Adipocyte (in vitro differentiated cells): ENCODE data around the gene BPIFB6.

Experiments used
- DNase-seq: peaks from one replicate; pipeline ENCODE4 v3.0.0-alpha.2; 2015; ENCODE audit warnings: low read depth
- H3K27me3 ChIP-seq: replicated peaks from 2 replicates; pipeline ENCODE4 v1.7.0; 2013; ENCODE audit warnings: mild to moderate bottlenecking, low read length, moderate library complexity; ENCODE audit not compliant: control insufficient read depth, insufficient read depth
- H3K36me3 ChIP-seq: 2 replicates; pipeline ENCODE4 v1.7.0; 2013; ENCODE audit warnings: low read length, mild to moderate bottlenecking, moderate library complexity; ENCODE audit not compliant: control insufficient read depth, insufficient read depth, severe bottlenecking
- H3K4me1 ChIP-seq: 2 replicates; pipeline ENCODE4 v1.7.0; 2013; ENCODE audit warnings: mild to moderate bottlenecking, low read length, moderate library complexity; ENCODE audit not compliant: control insufficient read depth, insufficient read depth
- H3K4me3 ChIP-seq: 2 replicates; pipeline ENCODE4 v1.7.0; 2013; ENCODE audit warnings: mild to moderate bottlenecking, low read length, moderate library complexity
- H3K9ac ChIP-seq: 2 replicates; pipeline ENCODE4 v1.7.0; 2013; ENCODE audit warnings: mild to moderate bottlenecking, low read length, moderate library complexity
- H3K9me3 ChIP-seq: 2 replicates; pipeline ENCODE4 v1.7.0; 2013; ENCODE audit warnings: mild to moderate bottlenecking, low read length, moderate library complexity; ENCODE audit not compliant: control insufficient read depth

BPIFB6 gene

GRCh38 chr20:33012327-33013189, 18.9 kb upstream of the BPIFB6 start:
- Histone ChIP-seq H3K9ac (no peak overlapping the region), H3K4me1 (peaks cover 7% of the 10 kb centered on the region), H3K9me3 (no peaks in the 10 kb centered on the region), H3K4me3 (no peak overlapping the region), H3K36me3 (no peaks in the 10 kb centered on the region), H3K27me3 (peaks cover 92% of the 10 kb centered on the region)
- DNase-seq, result no peak

- no peak for DNase-seq
- Histone ChIP-seq H3K27me3 (peaks cover 89% of the 10 kb centered on the region), H3K4me3 (no peak overlapping the region), H3K36me3 (no peaks in the 10 kb centered on the region), H3K9ac (no peak overlapping the region), H3K4me1 (peaks cover 7% of the 10 kb centered on the region), H3K9me3 (no peaks in the 10 kb centered on the region)
Observed at GRCh38 chr20:33013701-33014326, 17.6 kb upstream of the BPIFB6 start.

- H3K4me1 ChIP-seq, result peaks cover 7% of the 10 kb centered on the region
- peaks cover 89% of the 10 kb centered on the region for H3K27me3 ChIP-seq
- H3K9ac ChIP-seq, result no peak overlapping the region
- H3K9me3 ChIP-seq, result no peaks in the 10 kb centered on the region
- DNase-seq, result no peak
- no peak overlapping the region for H3K4me3 ChIP-seq
- no peaks in the 10 kb centered on the region for H3K36me3 ChIP-seq
Observed at GRCh38 chr20:33014336-33015113, 16.9 kb upstream of the BPIFB6 start.

- Histone ChIP-seq H3K4me1 (peaks cover 7% of the 10 kb centered on the region), H3K4me3 (no peak overlapping the region), H3K27me3 (peaks cover 87% of the 10 kb centered on the region), H3K9ac (no peak overlapping the region), H3K36me3 (no peaks in the 10 kb centered on the region), H3K9me3 (no peaks in the 10 kb centered on the region)
- no peak for DNase-seq
Observed at GRCh38 chr20:33015114-33015484, 16.3 kb upstream of the BPIFB6 start.

- DNase-seq, result no peak
- Histone ChIP-seq H3K27me3 (peaks cover 81% of the 10 kb centered on the region), H3K36me3 (no peaks in the 10 kb centered on the region), H3K9ac (no peak overlapping the region), H3K4me3 (no peak overlapping the region), H3K4me1 (peaks cover 7% of the 10 kb centered on the region), H3K9me3 (no peaks in the 10 kb centered on the region)
Observed at GRCh38 chr20:33015700-33016580, 15.5 kb upstream of the BPIFB6 start.

GRCh38 chr20:33016581-33017109, 14.8 kb upstream of the BPIFB6 start:
- H3K36me3 ChIP-seq, result no peaks in the 10 kb centered on the region
- peaks cover 7% of the 10 kb centered on the region for H3K4me1 ChIP-seq
- H3K4me3 ChIP-seq, result no peak overlapping the region
- no peak overlapping the region for H3K9ac ChIP-seq
- no peaks in the 10 kb centered on the region for H3K9me3 ChIP-seq
- DNase-seq, result no peak
- H3K27me3 ChIP-seq, result peaks cover 82% of the 10 kb centered on the region

- Histone ChIP-seq H3K27me3 (peaks cover 81% of the 10 kb centered on the region), H3K9me3 (no peaks in the 10 kb centered on the region), H3K4me1 (peaks cover 7% of the 10 kb centered on the region), H3K4me3 (no peak overlapping the region), H3K36me3 (no peaks in the 10 kb centered on the region), H3K9ac (no peak overlapping the region)
- DNase-seq, result no peak
Observed at GRCh38 chr20:33017542-33017941, 13.9 kb upstream of the BPIFB6 start.

GRCh38 chr20:33018169-33018931, 13.1 kb upstream of the BPIFB6 start:
- Histone ChIP-seq H3K4me1 (peaks cover 7% of the 10 kb centered on the region), H3K4me3 (no peak overlapping the region), H3K36me3 (no peaks in the 10 kb centered on the region), H3K9ac (no peak overlapping the region), H3K27me3 (peaks cover 80% of the 10 kb centered on the region), H3K9me3 (no peaks in the 10 kb centered on the region)
- DNase-seq, result no peak

- no peaks in the 10 kb centered on the region for H3K36me3 ChIP-seq
- peaks cover 73% of the 10 kb centered on the region for H3K27me3 ChIP-seq
- H3K4me3 ChIP-seq, result no peak overlapping the region
- H3K9ac ChIP-seq, result no peak overlapping the region
- no peak for DNase-seq
- H3K4me1 ChIP-seq, result peaks cover 7% of the 10 kb centered on the region
- peaks cover under 1% of the 10 kb centered on the region for H3K9me3 ChIP-seq
Observed at GRCh38 chr20:33019465-33020277, 11.8 kb upstream of the BPIFB6 start.
